T-helper 17 cell (primary cell): ENCODE data around the gene TET1. TPM values are rescaled to one million over a fixed set of nuclear protein-coding genes. Genes with fewer than 3 reads are reported as not detected.

Experiments used
- total RNA-seq, 4 donors: library from RNA in 2 of 4; stranded (reverse) in 2 of 4; gene quantifications; one replicate each; pipeline ENCODE4 v1.2.3 and lab custom pipeline; 2022 to 2026

Gene TET1
- total RNA-seq, 2 donors from 2014 or later = 2.2 to 2.8 TPM

Other genes with a start within 250 kb of the TET1 start
- gene HNRNPH3, start 228.3 kb upstream of the TET1 start, total RNA-seq = 100 to 1,000 TPM; 165 to 180 TPM
- gene PBLD, start 227.4 kb upstream of the TET1 start, total RNA-seq = 1 to 10 TPM; 1.9 TPM
- gene RUFY2, start 153.1 kb upstream of the TET1 start, total RNA-seq = 10 to 100 TPM; 12.2 to 13.6 TPM
- gene DNA2, start 88.4 kb upstream of the TET1 start, total RNA-seq = 1 to 10 TPM; 3.9 to 4.1 TPM
- 10 to 100 TPM; 22.8 to 28.4 TPM for gene SLC25A16, start 32.8 kb upstream of the TET1 start, total RNA-seq
- 10 to 100 TPM; 69.6 to 71.5 TPM for gene CCAR1, start 160.9 kb downstream of the TET1 start, total RNA-seq